B cell (primary cell): ENCODE measurements around the gene CAPN9.

ENCODE experiments used
- EZH2 ChIP-seq: IDR thresholded peaks from 2 replicates; pipeline ENCODE4 v1.6.1; 2012; ENCODE audit warnings: borderline replicate concordance, low read depth, mild to moderate bottlenecking, moderate library complexity, low read length; ENCODE audit not compliant: insufficient read depth, poor library complexity, severe bottlenecking
- TF ChIP-seq, protein P1 (sequence below): fragments of 200-600 bp; IDR thresholded peaks from one replicate; pipeline ENCODE4 v1.8.0; 2022; ENCODE audit warnings: antibody characterized with exemption, mild to moderate bottlenecking

DNA sequence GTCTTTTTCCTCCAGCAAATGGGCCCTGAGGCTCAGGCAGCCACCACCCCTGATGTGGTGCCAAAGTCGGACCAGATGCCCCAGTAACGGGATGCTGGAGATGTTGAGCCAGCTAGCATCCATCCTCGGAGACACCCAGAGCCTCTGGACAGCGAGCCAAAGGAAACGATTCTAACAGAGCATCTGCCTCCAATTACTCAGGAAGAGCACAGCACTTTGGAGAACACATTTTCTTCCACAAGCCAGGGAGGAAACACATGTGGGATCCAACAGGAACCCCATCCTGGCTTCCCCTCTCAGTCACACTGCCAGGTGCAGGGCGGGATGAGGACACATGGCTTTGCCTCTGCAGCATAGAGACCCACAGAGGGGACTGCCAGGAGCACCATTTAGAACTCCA, 76.2 kb downstream of the CAPN9 start:
- TF ChIP-seq, protein P1, sequence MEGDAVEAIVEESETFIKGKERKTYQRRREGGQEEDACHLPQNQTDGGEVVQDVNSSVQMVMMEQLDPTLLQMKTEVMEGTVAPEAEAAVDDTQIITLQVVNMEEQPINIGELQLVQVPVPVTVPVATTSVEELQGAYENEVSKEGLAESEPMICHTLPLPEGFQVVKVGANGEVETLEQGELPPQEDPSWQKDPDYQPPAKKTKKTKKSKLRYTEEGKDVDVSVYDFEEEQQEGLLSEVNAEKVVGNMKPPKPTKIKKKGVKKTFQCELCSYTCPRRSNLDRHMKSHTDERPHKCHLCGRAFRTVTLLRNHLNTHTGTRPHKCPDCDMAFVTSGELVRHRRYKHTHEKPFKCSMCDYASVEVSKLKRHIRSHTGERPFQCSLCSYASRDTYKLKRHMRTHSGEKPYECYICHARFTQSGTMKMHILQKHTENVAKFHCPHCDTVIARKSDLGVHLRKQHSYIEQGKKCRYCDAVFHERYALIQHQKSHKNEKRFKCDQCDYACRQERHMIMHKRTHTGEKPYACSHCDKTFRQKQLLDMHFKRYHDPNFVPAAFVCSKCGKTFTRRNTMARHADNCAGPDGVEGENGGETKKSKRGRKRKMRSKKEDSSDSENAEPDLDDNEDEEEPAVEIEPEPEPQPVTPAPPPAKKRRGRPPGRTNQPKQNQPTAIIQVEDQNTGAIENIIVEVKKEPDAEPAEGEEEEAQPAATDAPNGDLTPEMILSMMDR: no peak
- TF ChIP-seq EZH2: no peak
